Measurements from ENCODE around the gene ADAM30. TPM values are rescaled to one million over a fixed set of nuclear protein-coding genes. Genes with fewer than 3 reads are reported as not detected.

ADAM30 gene
- total RNA-seq, 2 donors from 2014 or later: not detected

GRCh38 chr1:119918301-119918700 lies 22.0 kb upstream of the ADAM30 start:
- H3K36me3 Mint-ChIP-seq (ENCODE audit: low read depth): peaks cover 43% of the 10 kb centered on the region
- H3K9me3 ChIP-seq (ENCODE audit: control insufficient read depth, low read length, poor library complexity, severe bottlenecking): no peaks in the 10 kb centered on the region
- DNase-seq: no peak
- no peak overlapping the region for H3K27ac Mint-ChIP-seq
- peaks cover 5% of the 10 kb centered on the region for H3K4me1 Mint-ChIP-seq
- no peak for ATAC-seq
- H3K27me3 Mint-ChIP-seq: no peaks in the 10 kb centered on the region
- no peak overlapping the region for H3K4me3 Mint-ChIP-seq

GRCh38 chr1:119917304-119918055 lies 21.2 kb upstream of the ADAM30 start:
- Mint-ChIP-seq H3K27ac (no peak overlapping the region), H3K36me3 (ENCODE audit: low read depth) (peaks cover 42% of the 10 kb centered on the region), H3K27me3 (no peaks in the 10 kb centered on the region), H3K4me1 (peaks cover 5% of the 10 kb centered on the region), H3K4me3 (no peak overlapping the region)
- ATAC-seq (no peak), DNase-seq (no peak)
- H3K9me3 ChIP-seq (ENCODE audit: control insufficient read depth, low read length, poor library complexity, severe bottlenecking): no peaks in the 10 kb centered on the region

- H3K9me3 ChIP-seq (ENCODE audit: control insufficient read depth, low read length, poor library complexity, severe bottlenecking): no peaks in the 10 kb centered on the region
- no peak for DNase-seq
- Mint-ChIP-seq H3K27ac (no peak overlapping the region), H3K36me3 (ENCODE audit: low read depth) (peaks cover 40% of the 10 kb centered on the region), H3K27me3 (no peaks in the 10 kb centered on the region), H3K4me3 (no peak overlapping the region), H3K4me1 (peaks cover 7% of the 10 kb centered on the region)
- ATAC-seq: no peak
These were observed 19.2 kb upstream of the ADAM30 start for GRCh38 chr1:119915517-119915916.

- H3K9me3 ChIP-seq (ENCODE audit: control insufficient read depth, low read length, poor library complexity, severe bottlenecking): no peaks in the 10 kb centered on the region
- Mint-ChIP-seq H3K27me3 (no peaks in the 10 kb centered on the region), H3K36me3 (ENCODE audit: low read depth) (peaks cover 34% of the 10 kb centered on the region), H3K4me1 (peaks cover 7% of the 10 kb centered on the region), H3K4me3 (no peak overlapping the region), H3K27ac (peak overlapping the region; percentile 21)
- no peak for DNase-seq
- ATAC-seq: no peak
These were observed 17.8 kb upstream of the ADAM30 start for GRCh38 chr1:119914071-119914470.

GRCh38 chr1:119912963-119913362 lies 16.6 kb upstream of the ADAM30 start:
- Mint-ChIP-seq H3K4me3 (no peak overlapping the region), H3K27me3 (no peaks in the 10 kb centered on the region), H3K36me3 (ENCODE audit: low read depth) (peaks cover 27% of the 10 kb centered on the region), H3K4me1 (peaks cover 7% of the 10 kb centered on the region), H3K27ac (peak overlapping the region; percentile 49)
- ATAC-seq: no peak
- no peaks in the 10 kb centered on the region for H3K9me3 ChIP-seq (ENCODE audit: control insufficient read depth, low read length, poor library complexity, severe bottlenecking)
- no peak for DNase-seq

- Mint-ChIP-seq H3K27me3 (no peaks in the 10 kb centered on the region), H3K4me3 (no peak overlapping the region), H3K27ac (no peak overlapping the region), H3K4me1 (peaks cover 5% of the 10 kb centered on the region), H3K36me3 (ENCODE audit: low read depth) (peaks cover 22% of the 10 kb centered on the region)
- DNase-seq (no peak), ATAC-seq (no peak)
- H3K9me3 ChIP-seq (ENCODE audit: control insufficient read depth, low read length, poor library complexity, severe bottlenecking): no peaks in the 10 kb centered on the region
These were observed 15.5 kb upstream of the ADAM30 start for GRCh38 chr1:119911775-119912174.

- Mint-ChIP-seq H3K27ac (no peak overlapping the region), H3K36me3 (ENCODE audit: low read depth) (peaks cover 13% of the 10 kb centered on the region), H3K27me3 (no peaks in the 10 kb centered on the region), H3K4me1 (peaks cover 5% of the 10 kb centered on the region), H3K4me3 (no peak overlapping the region)
- DNase-seq (no peak), ATAC-seq (no peak)
- no peaks in the 10 kb centered on the region for H3K9me3 ChIP-seq (ENCODE audit: control insufficient read depth, low read length, poor library complexity, severe bottlenecking)
These were observed 14.3 kb upstream of the ADAM30 start for GRCh38 chr1:119910618-119911017.

GRCh38 chr1:119909890-119910596 lies 13.7 kb upstream of the ADAM30 start:
- Mint-ChIP-seq H3K27ac (no peak overlapping the region), H3K36me3 (ENCODE audit: low read depth) (peaks cover 7% of the 10 kb centered on the region), H3K4me1 (peaks cover 5% of the 10 kb centered on the region), H3K4me3 (no peak overlapping the region), H3K27me3 (no peaks in the 10 kb centered on the region)
- DNase-seq (no peak), ATAC-seq (no peak)
- no peaks in the 10 kb centered on the region for H3K9me3 ChIP-seq (ENCODE audit: control insufficient read depth, low read length, poor library complexity, severe bottlenecking)

- H3K9me3 ChIP-seq (ENCODE audit: control insufficient read depth, low read length, poor library complexity, severe bottlenecking): no peaks in the 10 kb centered on the region
- H3K4me3 Mint-ChIP-seq: no peak overlapping the region
- peaks cover 2% of the 10 kb centered on the region for H3K36me3 Mint-ChIP-seq (ENCODE audit: low read depth)
- H3K27ac Mint-ChIP-seq: no peak overlapping the region
- DNase-seq: no peak
- ATAC-seq: no peak
- peaks cover 3% of the 10 kb centered on the region for H3K27me3 Mint-ChIP-seq
- peaks cover 2% of the 10 kb centered on the region for H3K4me1 Mint-ChIP-seq
These were observed 12.3 kb upstream of the ADAM30 start for GRCh38 chr1:119908661-119909060.

GRCh38 chr1:119906927-119907652 lies 10.8 kb upstream of the ADAM30 start:
- no peaks in the 10 kb centered on the region for H3K4me1 Mint-ChIP-seq
- H3K4me3 Mint-ChIP-seq: no peak overlapping the region
- DNase-seq (no peak), ATAC-seq (no peak)
- peaks cover 6% of the 10 kb centered on the region for H3K27me3 Mint-ChIP-seq
- no peak overlapping the region for H3K27ac Mint-ChIP-seq
- H3K36me3 Mint-ChIP-seq (ENCODE audit: low read depth): no peaks in the 10 kb centered on the region
- no peaks in the 10 kb centered on the region for H3K9me3 ChIP-seq (ENCODE audit: control insufficient read depth, low read length, poor library complexity, severe bottlenecking)

GRCh38 chr1:119903443-119903835 lies 7.1 kb upstream of the ADAM30 start:
- no peak overlapping the region for H3K27ac Mint-ChIP-seq
- H3K4me3 Mint-ChIP-seq: no peak overlapping the region
- no peaks in the 10 kb centered on the region for H3K36me3 Mint-ChIP-seq (ENCODE audit: low read depth)
- ATAC-seq (no peak), DNase-seq (no peak)
- peaks cover 6% of the 10 kb centered on the region for H3K27me3 Mint-ChIP-seq
- no peaks in the 10 kb centered on the region for H3K4me1 Mint-ChIP-seq
- H3K9me3 ChIP-seq (ENCODE audit: control insufficient read depth, low read length, poor library complexity, severe bottlenecking): no peaks in the 10 kb centered on the region

GRCh38 chr1:119902775-119903442 lies 6.6 kb upstream of the ADAM30 start:
- Mint-ChIP-seq H3K27ac (no peak overlapping the region), H3K4me1 (no peaks in the 10 kb centered on the region), H3K27me3 (peaks cover 6% of the 10 kb centered on the region), H3K36me3 (ENCODE audit: low read depth) (no peaks in the 10 kb centered on the region), H3K4me3 (no peak overlapping the region)
- no peaks in the 10 kb centered on the region for H3K9me3 ChIP-seq (ENCODE audit: control insufficient read depth, low read length, poor library complexity, severe bottlenecking)
- no peak for DNase-seq
- no peak for ATAC-seq

Data from T-helper 17 cell (primary cell).